ENCODE data around the gene GMPS.

DNA sequence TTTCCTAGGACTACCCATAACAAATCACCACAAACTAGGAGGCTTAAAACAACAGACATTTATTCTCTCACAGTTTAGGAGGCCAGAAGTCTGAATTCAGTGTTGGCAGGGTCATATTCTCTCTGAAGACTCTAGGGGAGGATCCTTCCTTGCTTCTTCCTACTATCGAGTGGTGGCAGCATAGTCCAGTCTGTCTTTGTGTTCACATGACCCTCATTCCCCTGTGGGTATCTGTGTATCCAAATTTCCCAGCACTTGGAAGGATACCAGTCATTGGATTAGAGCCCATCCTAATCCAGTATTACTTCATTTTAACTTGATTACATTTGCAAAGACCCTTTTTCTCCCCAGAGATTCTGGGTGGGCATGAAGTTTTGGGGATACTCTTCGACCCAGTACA, 63.8 kb downstream of the GMPS start:
- TF ChIP-seq FOXM1 (IDR thresholded peaks at IDR 0.05; ENCODE audit: low read depth, low read length): no peak
- TF ChIP-seq HDAC2 (IDR thresholded peaks at IDR 0.05): no peak
- no peak for TF ChIP-seq ASH2L (IDR thresholded peaks at IDR 0.05; ENCODE audit: borderline replicate concordance, low read depth)
- TF ChIP-seq, protein P1, sequence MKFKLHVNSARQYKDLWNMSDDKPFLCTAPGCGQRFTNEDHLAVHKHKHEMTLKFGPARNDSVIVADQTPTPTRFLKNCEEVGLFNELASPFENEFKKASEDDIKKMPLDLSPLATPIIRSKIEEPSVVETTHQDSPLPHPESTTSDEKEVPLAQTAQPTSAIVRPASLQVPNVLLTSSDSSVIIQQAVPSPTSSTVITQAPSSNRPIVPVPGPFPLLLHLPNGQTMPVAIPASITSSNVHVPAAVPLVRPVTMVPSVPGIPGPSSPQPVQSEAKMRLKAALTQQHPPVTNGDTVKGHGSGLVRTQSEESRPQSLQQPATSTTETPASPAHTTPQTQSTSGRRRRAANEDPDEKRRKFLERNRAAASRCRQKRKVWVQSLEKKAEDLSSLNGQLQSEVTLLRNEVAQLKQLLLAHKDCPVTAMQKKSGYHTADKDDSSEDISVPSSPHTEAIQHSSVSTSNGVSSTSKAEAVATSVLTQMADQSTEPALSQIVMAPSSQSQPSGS (IDR thresholded peaks at IDR 0.05; ENCODE audit: low read length): no peak
- TF ChIP-seq POLR2A (IDR thresholded peaks at IDR 0.05; ENCODE audit: low read depth, low read length): no peak
- no peak for TF ChIP-seq EGR1 (IDR thresholded peaks at IDR 0.05; ENCODE audit: borderline replicate concordance in 1 of 2, low read depth in 2 of 2, low read length in 2 of 2)
- TF ChIP-seq BRCA1 (IDR thresholded peaks at IDR 0.05; ENCODE audit: low read depth, low read length): no peak
- no peak for TF ChIP-seq SP1 (IDR thresholded peaks at IDR 0.05; ENCODE audit: low read depth, low read length)
- TF ChIP-seq, protein P2, sequence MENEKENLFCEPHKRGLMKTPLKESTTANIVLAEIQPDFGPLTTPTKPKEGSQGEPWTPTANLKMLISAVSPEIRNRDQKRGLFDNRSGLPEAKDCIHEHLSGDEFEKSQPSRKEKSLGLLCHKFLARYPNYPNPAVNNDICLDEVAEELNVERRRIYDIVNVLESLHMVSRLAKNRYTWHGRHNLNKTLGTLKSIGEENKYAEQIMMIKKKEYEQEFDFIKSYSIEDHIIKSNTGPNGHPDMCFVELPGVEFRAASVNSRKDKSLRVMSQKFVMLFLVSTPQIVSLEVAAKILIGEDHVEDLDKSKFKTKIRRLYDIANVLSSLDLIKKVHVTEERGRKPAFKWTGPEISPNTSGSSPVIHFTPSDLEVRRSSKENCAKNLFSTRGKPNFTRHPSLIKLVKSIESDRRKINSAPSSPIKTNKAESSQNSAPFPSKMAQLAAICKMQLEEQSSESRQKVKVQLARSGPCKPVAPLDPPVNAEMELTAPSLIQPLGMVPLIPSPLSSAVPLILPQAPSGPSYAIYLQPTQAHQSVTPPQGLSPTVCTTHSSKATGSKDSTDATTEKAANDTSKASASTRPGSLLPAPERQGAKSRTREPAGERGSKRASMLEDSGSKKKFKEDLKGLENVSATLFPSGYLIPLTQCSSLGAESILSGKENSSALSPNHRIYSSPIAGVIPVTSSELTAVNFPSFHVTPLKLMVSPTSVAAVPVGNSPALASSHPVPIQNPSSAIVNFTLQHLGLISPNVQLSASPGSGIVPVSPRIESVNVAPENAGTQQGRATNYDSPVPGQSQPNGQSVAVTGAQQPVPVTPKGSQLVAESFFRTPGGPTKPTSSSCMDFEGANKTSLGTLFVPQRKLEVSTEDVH (IDR thresholded peaks at IDR 0.05; ENCODE audit: low read depth, partially characterized antibody): no peak

All from GM12878 (cell line).